Stomach (tissue), 9 donors: ENCODE data around the gene RIMS4. TPM values are rescaled to one million over a fixed set of nuclear protein-coding genes. Genes with fewer than 3 reads are reported as not detected.
A peak's percentile ranks its signal among the peaks of the same experiment; 100 is the strongest.

Experiments used
- DNase-seq, 2 donors: peaks; one replicate each; pipeline versions ENCODE4 v3.0.0 to v3.0.0-alpha.2; 2013 to 2019
- H3K27ac ChIP-seq, 5 donors: fragments of 200-600 bp in 4 of 5; sonication (generic) in 4 of 5; one replicate each; pipeline ENCODE4 v1.5.1; 2013 to 2019; ENCODE audit warnings: mild to moderate bottlenecking in 1 of 5, moderate library complexity in 1 of 5
- H3K27me3 ChIP-seq, 3 donors: fragments of 200-600 bp; sonication (generic); one replicate each; pipeline ENCODE4 v1.5.1; 2017 to 2019; ENCODE audit warnings: mixed run types in 1 of 3
- H3K36me3 ChIP-seq, 4 donors: fragments of 200-600 bp; sonication (generic); 1 replicate in 3 of 4; 2 replicates in 1 of 4; pipeline ENCODE4 v1.5.1; 2016 to 2019
- H3K4me1 ChIP-seq, 4 donors: fragments of 200-600 bp; sonication (generic); one replicate each; pipeline ENCODE4 v1.5.1; 2016 to 2019
- H3K4me3 ChIP-seq, 4 donors: fragments of 200-600 bp; sonication (generic) in 3 of 4; one replicate each; pipeline ENCODE4 v1.5.1; 2016 to 2019; ENCODE audit warnings: mild to moderate bottlenecking in 1 of 4
- H3K9me3 ChIP-seq, 4 donors: fragments of 200-600 bp; sonication (generic); one replicate each; pipeline ENCODE4 v1.5.1; 2016 to 2019
- EP300 ChIP-seq: sonication (generic); formaldehyde crosslinking; IDR thresholded peaks from one replicate; pipeline ENCODE4 v1.6.1; 2017; ENCODE audit warnings: antibody characterized with exemption
- POLR2A ChIP-seq, 4 donors: fragments of 450-650 bp; IDR thresholded peaks; one replicate each; pipeline ENCODE4 v1.6.1; 2016; ENCODE audit warnings: antibody characterized with exemption in 4 of 4, control low read depth in 2 of 4, mild to moderate bottlenecking in 1 of 4, moderate library complexity in 1 of 4
- POLR2AphosphoS5 ChIP-seq, 3 donors: sonication (generic); formaldehyde crosslinking; IDR thresholded peaks; one replicate each; pipeline ENCODE4 v1.6.1; 2016; ENCODE audit warnings: antibody characterized with exemption in 3 of 3
- WGBS, 5 donors: extraction: QIAGEN DNeasy Blood & Tissue Kit in 3 of 5; methylation state at CpG; one replicate each; pipeline versions ENCODE4 v1.1.5 to v1.1.7; 2013 to 2018; 5-methylcytosine and 5-hydroxymethylcytosine counted together
- intact Hi-C: fragments of 100-400 bp; cut with DNase I; formaldehyde crosslinking; loops from one replicate; pipeline ENCODE4 v1.15.1; 2023; ENCODE audit warnings: low total_unique reads
- polyA plus RNA-seq, 3 donors: library from polyadenylated mRNA; stranded (reverse); fragments of 200-250 nt; gene quantifications; one replicate each; pipeline ENCODE4 v1.2.3, GENCODE V29; 2013
- total RNA-seq, 5 donors: library from RNA; depleted of rRNA; stranded (reverse); fragments of >200 nt; gene quantifications; one replicate each; pipeline versions ENCODE4 v1.1.0 to v1.2.3, GENCODE V29; 2014 to 2016
- TF ChIP-seq, protein P1 (sequence below), 7 experiments: fragments of 450-650 bp in 4 of 7; fragments of 200-600 bp in 3 of 7; sonication (generic) in 3 of 7; IDR thresholded peaks; one replicate each; pipeline ENCODE4 v1.5.1; 2016 to 2019; ENCODE audit warnings: antibody characterized with exemption in 7 of 7, control low read depth in 2 of 7, mild to moderate bottlenecking in 1 of 7
- donor health status: healthy with polysubstance abuse.
- donor health status: Bipolar disorder and iron deficiency.
- donor health status: healthy.

RIMS4 gene
- total and polyA plus RNA-seq, 8 donors = 0.55 to 2.2 (median 1.5) TPM; not detected in 2

GRCh38 chr20:44807051-44807683 lies 3.2 kb downstream of the RIMS4 start:
- H3K27ac ChIP-seq = no peak overlapping the region
- H3K4me3 ChIP-seq = no peak overlapping the region
- 68 to 85% (median 74%) methylated on average over 7 of the region's 7 CpGs for WGBS, 5 donors
- peaks cover 0 to 10% (median 10%) of the 10 kb centered on the region in 4 donors for H3K9me3 ChIP-seq
- peaks cover 4 to 87% (median 30%) of the 10 kb centered on the region in 3 donors for H3K27me3 ChIP-seq
- H3K4me1 ChIP-seq = peaks cover 0 to 13% (median 10%) of the 10 kb centered on the region in 4 donors
- DNase-seq = no peak
- no peaks in the 10 kb centered on the region for H3K36me3 ChIP-seq
- intact Hi-C loops = no loop called here
- TF ChIP-seq POLR2AphosphoS5 (IDR thresholded peaks at IDR 0.05) = no peak
- TF ChIP-seq EP300 = no peak
- TF ChIP-seq POLR2A (IDR thresholded peaks at IDR 0.05) = no peak
- TF ChIP-seq, protein P1, sequence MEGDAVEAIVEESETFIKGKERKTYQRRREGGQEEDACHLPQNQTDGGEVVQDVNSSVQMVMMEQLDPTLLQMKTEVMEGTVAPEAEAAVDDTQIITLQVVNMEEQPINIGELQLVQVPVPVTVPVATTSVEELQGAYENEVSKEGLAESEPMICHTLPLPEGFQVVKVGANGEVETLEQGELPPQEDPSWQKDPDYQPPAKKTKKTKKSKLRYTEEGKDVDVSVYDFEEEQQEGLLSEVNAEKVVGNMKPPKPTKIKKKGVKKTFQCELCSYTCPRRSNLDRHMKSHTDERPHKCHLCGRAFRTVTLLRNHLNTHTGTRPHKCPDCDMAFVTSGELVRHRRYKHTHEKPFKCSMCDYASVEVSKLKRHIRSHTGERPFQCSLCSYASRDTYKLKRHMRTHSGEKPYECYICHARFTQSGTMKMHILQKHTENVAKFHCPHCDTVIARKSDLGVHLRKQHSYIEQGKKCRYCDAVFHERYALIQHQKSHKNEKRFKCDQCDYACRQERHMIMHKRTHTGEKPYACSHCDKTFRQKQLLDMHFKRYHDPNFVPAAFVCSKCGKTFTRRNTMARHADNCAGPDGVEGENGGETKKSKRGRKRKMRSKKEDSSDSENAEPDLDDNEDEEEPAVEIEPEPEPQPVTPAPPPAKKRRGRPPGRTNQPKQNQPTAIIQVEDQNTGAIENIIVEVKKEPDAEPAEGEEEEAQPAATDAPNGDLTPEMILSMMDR (IDR thresholded peaks at IDR 0.05) = no peak

GRCh38 chr20:44805979-44806620 lies 4.2 kb downstream of the RIMS4 start:
- Histone ChIP-seq H3K4me3 (no peak overlapping the region), H3K27ac (no peak overlapping the region), H3K27me3 (peaks cover 4 to 76% (median 21%) of the 10 kb centered on the region in 3 donors), H3K36me3 (no peaks in the 10 kb centered on the region), H3K9me3 (no peaks in the 10 kb centered on the region), H3K4me1 (peaks cover 0 to 13% (median 9%) of the 10 kb centered on the region in 4 donors)
- 26 to 38% (median 29%) methylated on average over 8 to 9 of the region's 9 CpGs for WGBS, 5 donors
- TF ChIP-seq POLR2A (IDR thresholded peaks at IDR 0.05) (no peak), POLR2AphosphoS5 (IDR thresholded peaks at IDR 0.05) (no peak), EP300 (no peak)
- TF ChIP-seq, protein P1 (IDR thresholded peaks at IDR 0.05) = no peak
- intact Hi-C loops = no loop called here
- DNase-seq = peak in 1 of 2 donors; percentile 90

GRCh38 chr20:44805335-44805978 lies 4.9 kb downstream of the RIMS4 start:
- DNase-seq = no peak

More at GRCh38 chr20:44805335-44805978, 4.9 kb downstream of the RIMS4 start:
- Histone ChIP-seq H3K27me3 (peaks cover 4 to 70% (median 15%) of the 10 kb centered on the region in 3 donors), H3K27ac (no peak overlapping the region), H3K4me1 (peaks cover 0 to 9% (median 6%) of the 10 kb centered on the region in 4 donors), H3K36me3 (no peaks in the 10 kb centered on the region), H3K4me3 (no peak overlapping the region), H3K9me3 (no peaks in the 10 kb centered on the region)
- TF ChIP-seq, protein P1 (IDR thresholded peaks at IDR 0.05) = no peak
- no peak for TF ChIP-seq POLR2A (IDR thresholded peaks at IDR 0.05)
- no peak for TF ChIP-seq POLR2AphosphoS5 (IDR thresholded peaks at IDR 0.05)
- TF ChIP-seq EP300 = no peak
- WGBS, 5 donors = 50 to 66% (median 58%) methylated on average over 9 of the region's 9 CpGs
- intact Hi-C loops = no loop called here
